Measurements from ENCODE around the gene SLC19A3.

DNA sequence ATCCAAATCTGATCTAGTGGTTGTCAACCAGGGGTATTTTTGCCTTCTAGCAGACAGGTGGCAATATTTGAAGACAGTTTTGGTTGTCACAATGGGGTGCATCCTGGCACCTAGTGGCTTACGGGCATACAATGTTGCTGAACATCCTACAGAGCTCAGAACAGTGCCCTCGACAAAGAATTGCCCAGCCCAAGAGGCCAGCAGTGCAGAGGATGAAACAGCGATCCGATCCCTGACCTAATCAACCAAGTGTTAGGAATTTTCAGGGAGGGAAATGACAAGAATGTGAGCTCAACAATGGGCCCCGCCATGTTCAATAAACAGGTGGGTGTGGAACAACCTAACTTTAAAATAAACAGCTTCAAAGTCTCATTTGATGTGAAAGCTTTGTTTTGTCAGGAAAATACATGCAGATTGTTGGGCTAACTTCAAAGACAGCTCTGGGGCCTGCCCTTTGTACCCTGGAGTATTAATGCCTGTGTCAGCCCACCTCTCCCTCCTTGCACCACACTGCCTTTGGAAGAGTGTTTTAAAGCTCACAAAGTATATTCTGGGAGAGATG is 73.8 kb downstream of the SLC19A3 start:
- TF ChIP-seq, protein P1, sequence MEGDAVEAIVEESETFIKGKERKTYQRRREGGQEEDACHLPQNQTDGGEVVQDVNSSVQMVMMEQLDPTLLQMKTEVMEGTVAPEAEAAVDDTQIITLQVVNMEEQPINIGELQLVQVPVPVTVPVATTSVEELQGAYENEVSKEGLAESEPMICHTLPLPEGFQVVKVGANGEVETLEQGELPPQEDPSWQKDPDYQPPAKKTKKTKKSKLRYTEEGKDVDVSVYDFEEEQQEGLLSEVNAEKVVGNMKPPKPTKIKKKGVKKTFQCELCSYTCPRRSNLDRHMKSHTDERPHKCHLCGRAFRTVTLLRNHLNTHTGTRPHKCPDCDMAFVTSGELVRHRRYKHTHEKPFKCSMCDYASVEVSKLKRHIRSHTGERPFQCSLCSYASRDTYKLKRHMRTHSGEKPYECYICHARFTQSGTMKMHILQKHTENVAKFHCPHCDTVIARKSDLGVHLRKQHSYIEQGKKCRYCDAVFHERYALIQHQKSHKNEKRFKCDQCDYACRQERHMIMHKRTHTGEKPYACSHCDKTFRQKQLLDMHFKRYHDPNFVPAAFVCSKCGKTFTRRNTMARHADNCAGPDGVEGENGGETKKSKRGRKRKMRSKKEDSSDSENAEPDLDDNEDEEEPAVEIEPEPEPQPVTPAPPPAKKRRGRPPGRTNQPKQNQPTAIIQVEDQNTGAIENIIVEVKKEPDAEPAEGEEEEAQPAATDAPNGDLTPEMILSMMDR (conservative IDR thresholded peaks at IDR 0.05; ENCODE audit: low read depth, low read length) = no peak
- TF ChIP-seq POLR2A (IDR thresholded peaks at IDR 0.05; ENCODE audit: low read depth, low read length) (no peak), CEBPB (IDR thresholded peaks at IDR 0.05; ENCODE audit: low read depth, low read length) (no peak), BHLHE40 (IDR thresholded peaks at IDR 0.05; ENCODE audit: low read depth, low read length) (no peak), RAD21 (IDR thresholded peaks at IDR 0.05; ENCODE audit: low read length) (no peak), NFE2L2 (IDR thresholded peaks at IDR 0.05; ENCODE audit: low read depth, low read length) (no peak), CHD1 (IDR thresholded peaks at IDR 0.05; ENCODE audit: low read depth, low read length) (no peak), MAZ (IDR thresholded peaks at IDR 0.05; ENCODE audit: borderline replicate concordance, low read depth, low read length) (no peak), RFX5 (IDR thresholded peaks at IDR 0.05; ENCODE audit: low read depth, low read length) (no peak), MXI1 (IDR thresholded peaks at IDR 0.05; ENCODE audit: borderline replicate concordance, low read depth, low read length) (no peak), MAFK (IDR thresholded peaks at IDR 0.05; ENCODE audit: low read depth, low read length) (no peak), FOS (IDR thresholded peaks at IDR 0.05; ENCODE audit: low read depth, low read length) (no peak)
- TF ChIP-seq, protein P2, sequence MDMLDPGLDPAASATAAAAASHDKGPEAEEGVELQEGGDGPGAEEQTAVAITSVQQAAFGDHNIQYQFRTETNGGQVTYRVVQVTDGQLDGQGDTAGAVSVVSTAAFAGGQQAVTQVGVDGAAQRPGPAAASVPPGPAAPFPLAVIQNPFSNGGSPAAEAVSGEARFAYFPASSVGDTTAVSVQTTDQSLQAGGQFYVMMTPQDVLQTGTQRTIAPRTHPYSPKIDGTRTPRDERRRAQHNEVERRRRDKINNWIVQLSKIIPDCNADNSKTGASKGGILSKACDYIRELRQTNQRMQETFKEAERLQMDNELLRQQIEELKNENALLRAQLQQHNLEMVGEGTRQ (IDR thresholded peaks at IDR 0.05; ENCODE audit: low read depth, low read length) = no peak
- TF ChIP-seq, protein P3, sequence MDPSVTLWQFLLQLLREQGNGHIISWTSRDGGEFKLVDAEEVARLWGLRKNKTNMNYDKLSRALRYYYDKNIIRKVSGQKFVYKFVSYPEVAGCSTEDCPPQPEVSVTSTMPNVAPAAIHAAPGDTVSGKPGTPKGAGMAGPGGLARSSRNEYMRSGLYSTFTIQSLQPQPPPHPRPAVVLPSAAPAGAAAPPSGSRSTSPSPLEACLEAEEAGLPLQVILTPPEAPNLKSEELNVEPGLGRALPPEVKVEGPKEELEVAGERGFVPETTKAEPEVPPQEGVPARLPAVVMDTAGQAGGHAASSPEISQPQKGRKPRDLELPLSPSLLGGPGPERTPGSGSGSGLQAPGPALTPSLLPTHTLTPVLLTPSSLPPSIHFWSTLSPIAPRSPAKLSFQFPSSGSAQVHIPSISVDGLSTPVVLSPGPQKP (IDR thresholded peaks at IDR 0.05; ENCODE audit: borderline replicate concordance, low read depth, low read length) = no peak
